Measurements from ENCODE around the gene FASN. TPM values are rescaled to one million over a fixed set of nuclear protein-coding genes. Genes with fewer than 3 reads are reported as not detected.

The FASN gene
- total RNA-seq, 1 experiment from 2014 or later, result 372 TPM

GRCh38 chr17:82058230-82058854 is 39.7 kb downstream of the FASN start:
- intact Hi-C loops (cut with micrococcal nuclease; ENCODE audit: unreplicated experiment), result no loop called here

GRCh38 chr17:82056729-82057621 is 41.1 kb downstream of the FASN start:
- peaks cover 84% of the 10 kb centered on the region for H3K36me3 Mint-ChIP-seq (ENCODE audit: insufficient read depth, unreplicated experiment)
- CTCF ChIA-PET, result interaction anchor here (0.6 kb wide), 1 partner anchor 77 kb away, joined by 7 read pairs; no protein-coding TSS in a partner anchor

More at GRCh38 chr17:82058230-82058854, 39.7 kb downstream of the FASN start:
- no TSS peak for BruUV-seq (replicated peaks)
- Mint-ChIP-seq H3K4me3 (ENCODE audit: low read depth, unreplicated experiment) (no peak overlapping the region), H3K36me3 (ENCODE audit: insufficient read depth, unreplicated experiment) (peaks cover 72% of the 10 kb centered on the region), H3K27ac (ENCODE audit: unreplicated experiment) (no peak overlapping the region), H3K9me3 (ENCODE audit: low read depth, unreplicated experiment) (no peaks in the 10 kb centered on the region), H3K4me1 (ENCODE audit: low read depth, unreplicated experiment) (no peaks in the 10 kb centered on the region), H3K27me3 (ENCODE audit: unreplicated experiment) (no peaks in the 10 kb centered on the region)
- CTCF ChIA-PET, result no interaction called here
- TF ChIP-seq CTCF (IDR thresholded peaks at IDR 0.05; ENCODE audit: unreplicated experiment), result no peak
- DNase-seq, result no peak

GRCh38 chr17:82055965-82056728 is 41.9 kb downstream of the FASN start:
- H3K9me3 Mint-ChIP-seq (ENCODE audit: low read depth, unreplicated experiment), result no peaks in the 10 kb centered on the region
- no peak overlapping the region for H3K4me3 Mint-ChIP-seq (ENCODE audit: low read depth, unreplicated experiment)
- no peaks in the 10 kb centered on the region for H3K27me3 Mint-ChIP-seq (ENCODE audit: unreplicated experiment)
- no TSS peak for BruUV-seq (replicated peaks)
- H3K36me3 Mint-ChIP-seq (ENCODE audit: insufficient read depth, unreplicated experiment), result peaks cover 79% of the 10 kb centered on the region
- no peak overlapping the region for H3K27ac Mint-ChIP-seq (ENCODE audit: unreplicated experiment)
- no peaks in the 10 kb centered on the region for H3K4me1 Mint-ChIP-seq (ENCODE audit: low read depth, unreplicated experiment)
- CTCF ChIA-PET, result interaction anchor here (0.6 kb wide), 1 partner anchor 77 kb away, joined by 7 read pairs; no protein-coding TSS in a partner anchor
- intact Hi-C loops (cut with micrococcal nuclease; ENCODE audit: unreplicated experiment), result no loop called here
- no peak for TF ChIP-seq CTCF (IDR thresholded peaks at IDR 0.05; ENCODE audit: unreplicated experiment)
- DNase-seq, result no peak

More at GRCh38 chr17:82056729-82057621, 41.1 kb downstream of the FASN start:
- H3K27me3 Mint-ChIP-seq (ENCODE audit: unreplicated experiment), result no peaks in the 10 kb centered on the region
- H3K4me3 Mint-ChIP-seq (ENCODE audit: low read depth, unreplicated experiment), result no peak overlapping the region
- no peak for TF ChIP-seq CTCF (IDR thresholded peaks at IDR 0.05; ENCODE audit: unreplicated experiment)
- H3K4me1 Mint-ChIP-seq (ENCODE audit: low read depth, unreplicated experiment), result no peaks in the 10 kb centered on the region
- no peak overlapping the region for H3K27ac Mint-ChIP-seq (ENCODE audit: unreplicated experiment)
- DNase-seq, result no peak
- intact Hi-C loops (cut with micrococcal nuclease; ENCODE audit: unreplicated experiment), result no loop called here
- H3K9me3 Mint-ChIP-seq (ENCODE audit: low read depth, unreplicated experiment), result no peaks in the 10 kb centered on the region
- TSS peak; percentile 49 for BruUV-seq (replicated peaks)
